GM23248 (cell line): ENCODE measurements around the gene TLR1. TPM values are rescaled to one million over a fixed set of nuclear protein-coding genes. Genes with fewer than 3 reads are reported as not detected.

Source experiments
- DNase-seq: peaks from one replicate; pipeline ENCODE4 v3.0.0-alpha.2; 2015
- H2AFZ ChIP-seq: fragments of 200-600 bp; sonication (generic); 2 replicates; pipeline ENCODE4 v1.6.1; 2016; ENCODE audit warnings: antibody characterized with exemption
- H3F3A ChIP-seq: fragments of 200-600 bp; sonication (generic); 2 replicates; pipeline ENCODE4 v1.6.1; 2016; ENCODE audit warnings: mild to moderate bottlenecking, antibody characterized with exemption, mixed run types; ENCODE audit not compliant: insufficient read depth
- H3K27ac ChIP-seq: fragments of 200-600 bp; sonication (generic); 2 replicates; pipeline ENCODE4 v1.5.1; 2016; ENCODE audit warnings: mild to moderate bottlenecking
- H3K27me3 ChIP-seq: fragments of 200-600 bp; sonication (generic); replicated peaks from 2 replicates; pipeline ENCODE4 v1.6.1; 2016; ENCODE audit warnings: mild to moderate bottlenecking; ENCODE audit not compliant: insufficient read depth
- H3K36me3 ChIP-seq: fragments of 200-600 bp; sonication (generic); 2 replicates; pipeline ENCODE4 v1.6.1; 2016; ENCODE audit warnings: low read depth, mild to moderate bottlenecking
- H3K4me1 ChIP-seq: fragments of 200-600 bp; sonication (generic); 2 replicates; pipeline ENCODE4 v1.6.1; 2016; ENCODE audit warnings: mild to moderate bottlenecking; ENCODE audit not compliant: insufficient read depth
- H3K4me2 ChIP-seq: fragments of 200-600 bp; sonication (generic); one replicate; pipeline ENCODE4 v1.6.1; 2016; ENCODE audit warnings: mild to moderate bottlenecking; ENCODE audit not compliant: unreplicated experiment
- H3K4me3 ChIP-seq: fragments of 200-600 bp; sonication (generic); 2 replicates; pipeline ENCODE4 v1.5.1; 2016; ENCODE audit warnings: mild to moderate bottlenecking
- H3K79me2 ChIP-seq: fragments of 200-600 bp; sonication (generic); 2 replicates; pipeline ENCODE4 v1.6.1; 2016; ENCODE audit warnings: mild to moderate bottlenecking; ENCODE audit not compliant: insufficient read depth
- H3K9ac ChIP-seq: fragments of 200-600 bp; sonication (generic); 2 replicates; pipeline ENCODE4 v1.6.1; 2016; ENCODE audit warnings: mild to moderate bottlenecking
- H3K9me2 ChIP-seq: fragments of 200-600 bp; sonication (generic); 2 replicates; pipeline ENCODE4 v1.6.1; 2016; ENCODE audit warnings: mixed run types, mild to moderate bottlenecking, moderate library complexity; ENCODE audit not compliant: insufficient read depth
- H3K9me3 ChIP-seq: fragments of 200-600 bp; sonication (generic); one replicate; pipeline ENCODE4 v1.6.1; 2017; ENCODE audit warnings: low read depth
- H4K20me1 ChIP-seq: fragments of 200-600 bp; sonication (generic); 2 replicates; pipeline ENCODE4 v1.6.0; 2016; ENCODE audit not compliant: insufficient read depth
- EZH2 ChIP-seq: fragments of 200-600 bp; sonication (generic); IDR thresholded peaks from 2 replicates; pipeline ENCODE4 v1.6.1; 2018; ENCODE audit warnings: antibody characterized with exemption, mild to moderate bottlenecking; ENCODE audit not compliant: insufficient read depth, poor library complexity, severe bottlenecking
- EZH2phosphoT487 ChIP-seq: fragments of 200-600 bp; sonication (generic); IDR thresholded peaks from 2 replicates; pipeline ENCODE4 v1.6.1; 2018; ENCODE audit warnings: antibody characterized with exemption, moderate library complexity, mild to moderate bottlenecking, low read depth; ENCODE audit not compliant: insufficient read depth
- WGBS, 2 experiments: methylation state at CpG; one replicate each; pipeline ENCODE4 v1.1.6; 2015 to 2017; ENCODE audit warnings: low lambda C conversion rate in 2 of 2, low coverage in 1 of 2; ENCODE audit errors: missing lambda C conversion rate in 2 of 2; 5-methylcytosine and 5-hydroxymethylcytosine counted together
- in situ Hi-C: fragments of 300-500 bp; cut with MboI; formaldehyde crosslinking; loops from 2 replicates; pipeline ENCODE4 v1.15.0; 2020
- polyA plus RNA-seq: library from polyadenylated mRNA; unstranded; fragments of >200 nt; fragmentation: Nextera tagmentation; extraction: Ambion mirVana; gene quantifications from 2 replicates; pipeline ENCODE4 v1.2.1, GENCODE V29; 2016
- total RNA-seq: library from RNA; depleted of rRNA; stranded (reverse); fragments of >200 nt; shearing (Covaris generic); gene quantifications from 2 replicates; pipeline ENCODE4 v1.2.3, GENCODE V29; 2014

The TLR1 gene
- total and polyA plus RNA-seq, 2 experiments from 2014 or later = 0.11 TPM; not detected in 1

DNA sequence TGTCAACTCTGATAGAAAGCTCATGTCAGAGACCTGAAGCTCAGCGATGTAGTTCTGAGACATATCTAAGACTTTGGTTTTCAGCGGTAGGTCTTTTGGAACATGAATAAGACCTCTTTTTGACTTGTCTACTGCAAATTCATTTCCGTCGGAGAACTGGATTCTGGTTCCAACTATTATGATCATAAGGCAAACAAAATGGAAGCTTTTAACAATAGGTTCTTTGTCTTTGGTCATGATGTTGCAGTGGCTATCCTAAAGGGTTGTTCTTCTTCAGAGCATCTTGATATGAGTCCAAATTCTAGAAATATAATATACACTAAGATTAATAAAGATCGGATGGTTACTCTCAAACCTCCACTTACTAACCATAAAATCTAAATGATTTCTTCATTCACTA lies 24.6 kb upstream of the TLR1 start:
- Histone ChIP-seq H3K4me2 (no peak overlapping the region), H3K4me1 (no peaks in the 10 kb centered on the region), H3K79me2 (no peaks in the 10 kb centered on the region), H3K4me3 (no peak overlapping the region), H4K20me1 (no peaks in the 10 kb centered on the region), H2AFZ (no peak overlapping the region), H3F3A (no peaks in the 10 kb centered on the region), H3K27ac (no peak overlapping the region), H3K36me3 (no peaks in the 10 kb centered on the region), H3K9me2 (no peaks in the 10 kb centered on the region), H3K27me3 (0 out of 2 replicates have a peak, but pooled peaks cover under 1% of the 10 kb centered on the region), H3K9me3 (peaks cover under 1% of the 10 kb centered on the region), H3K9ac (no peak overlapping the region)
- DNase-seq = no peak
- 73 to 76% methylated on average over 5 of the region's 5 CpGs for WGBS, 2 experiments
- in situ Hi-C loops = no loop called here
- TF ChIP-seq EZH2phosphoT487 (no peak), EZH2 (no peak)

DNA sequence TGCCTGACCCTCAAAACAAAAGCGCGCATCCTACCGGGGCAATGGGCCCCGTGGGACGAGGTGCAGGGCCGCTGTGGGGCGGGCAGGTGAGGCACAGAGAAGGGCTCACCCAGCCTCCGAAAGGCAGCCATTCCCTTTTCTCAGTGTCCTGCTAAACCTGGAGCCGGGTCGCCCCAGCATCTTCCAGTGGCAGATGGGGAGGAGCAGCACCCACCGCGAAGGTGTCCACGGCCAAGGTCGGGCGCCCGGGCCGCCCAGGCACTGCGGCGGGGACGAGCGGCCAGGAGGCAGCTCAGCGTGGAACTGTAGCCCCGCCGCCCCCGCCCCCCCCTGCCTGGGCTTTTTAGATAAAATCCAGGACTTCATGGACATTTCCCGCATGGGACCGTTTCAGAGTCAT lies 19.2 kb upstream of the TLR1 start:
- in situ Hi-C loops = no loop called here
- 77 to 83% methylated on average over 9 to 15 of the region's 27 CpGs for WGBS, 2 experiments
- no peak for TF ChIP-seq EZH2phosphoT487
- no peak for TF ChIP-seq EZH2
- H4K20me1 ChIP-seq = no peaks in the 10 kb centered on the region
- H3K27ac ChIP-seq = no peak overlapping the region
- DNase-seq = no peak
- no peaks in the 10 kb centered on the region for H3K4me1 ChIP-seq
- H3K27me3 ChIP-seq = peaks cover 15% of the 10 kb centered on the region; the same call in 1 of the 2 replicates
- H3K4me3 ChIP-seq = no peak overlapping the region
- H3K9ac ChIP-seq = no peak overlapping the region
- no peak overlapping the region for H2AFZ ChIP-seq
- no peaks in the 10 kb centered on the region for H3K36me3 ChIP-seq
- H3F3A ChIP-seq = no peaks in the 10 kb centered on the region
- no peaks in the 10 kb centered on the region for H3K9me2 ChIP-seq
- H3K4me2 ChIP-seq = no peak overlapping the region
- no peaks in the 10 kb centered on the region for H3K9me3 ChIP-seq
- H3K79me2 ChIP-seq = no peaks in the 10 kb centered on the region

- Histone ChIP-seq H3K4me1 (no peaks in the 10 kb centered on the region), H3K36me3 (no peaks in the 10 kb centered on the region), H2AFZ (no peak overlapping the region), H3K9me3 (no peaks in the 10 kb centered on the region), H3F3A (no peaks in the 10 kb centered on the region), H3K27ac (no peak overlapping the region), H3K9me2 (no peaks in the 10 kb centered on the region), H3K4me3 (no peak overlapping the region), H3K27me3 (peaks cover 21% of the 10 kb centered on the region), H3K79me2 (no peaks in the 10 kb centered on the region), H4K20me1 (no peaks in the 10 kb centered on the region), H3K4me2 (no peak overlapping the region), H3K9ac (no peak overlapping the region)
- DNase-seq = no peak
- WGBS, 2 experiments = 51 to 68% methylated on average over 5 of the region's 5 CpGs
- TF ChIP-seq EZH2phosphoT487 = no peak
- TF ChIP-seq EZH2 = no peak
- in situ Hi-C loops = no loop called here
Observed at GRCh38 chr4:38822748-38823303, 18.2 kb upstream of the TLR1 start.

- Histone ChIP-seq H4K20me1 (no peaks in the 10 kb centered on the region), H3K9ac (no peak overlapping the region), H2AFZ (no peak overlapping the region), H3K79me2 (no peaks in the 10 kb centered on the region), H3K4me2 (no peak overlapping the region), H3K4me1 (no peaks in the 10 kb centered on the region), H3K9me3 (no peaks in the 10 kb centered on the region), H3F3A (no peaks in the 10 kb centered on the region), H3K27ac (no peak overlapping the region), H3K27me3 (peaks cover 21% of the 10 kb centered on the region), H3K36me3 (no peaks in the 10 kb centered on the region), H3K9me2 (no peaks in the 10 kb centered on the region), H3K4me3 (no peak overlapping the region)
- in situ Hi-C loops = no loop called here
- 61 to 74% methylated on average over 3 of the region's 3 CpGs for WGBS, 2 experiments
- no peak for DNase-seq
- no peak for TF ChIP-seq EZH2phosphoT487
Observed at GRCh38 chr4:38821739-38822138, 17.1 kb upstream of the TLR1 start.
